B cell (primary cell): Measurements from ENCODE around the gene NFASC.

Experiments
- EZH2 ChIP-seq: IDR thresholded peaks from 2 replicates; pipeline ENCODE4 v1.6.1; 2012; ENCODE audit warnings: borderline replicate concordance, low read depth, mild to moderate bottlenecking, moderate library complexity, low read length; ENCODE audit not compliant: insufficient read depth, poor library complexity, severe bottlenecking
- TF ChIP-seq, protein P1 (sequence below): fragments of 200-600 bp; IDR thresholded peaks from one replicate; pipeline ENCODE4 v1.8.0; 2022; ENCODE audit warnings: antibody characterized with exemption, mild to moderate bottlenecking

GRCh38 chr1:204990059-204990664 lies 119.5 kb downstream of the NFASC start:
- TF ChIP-seq, protein P1, sequence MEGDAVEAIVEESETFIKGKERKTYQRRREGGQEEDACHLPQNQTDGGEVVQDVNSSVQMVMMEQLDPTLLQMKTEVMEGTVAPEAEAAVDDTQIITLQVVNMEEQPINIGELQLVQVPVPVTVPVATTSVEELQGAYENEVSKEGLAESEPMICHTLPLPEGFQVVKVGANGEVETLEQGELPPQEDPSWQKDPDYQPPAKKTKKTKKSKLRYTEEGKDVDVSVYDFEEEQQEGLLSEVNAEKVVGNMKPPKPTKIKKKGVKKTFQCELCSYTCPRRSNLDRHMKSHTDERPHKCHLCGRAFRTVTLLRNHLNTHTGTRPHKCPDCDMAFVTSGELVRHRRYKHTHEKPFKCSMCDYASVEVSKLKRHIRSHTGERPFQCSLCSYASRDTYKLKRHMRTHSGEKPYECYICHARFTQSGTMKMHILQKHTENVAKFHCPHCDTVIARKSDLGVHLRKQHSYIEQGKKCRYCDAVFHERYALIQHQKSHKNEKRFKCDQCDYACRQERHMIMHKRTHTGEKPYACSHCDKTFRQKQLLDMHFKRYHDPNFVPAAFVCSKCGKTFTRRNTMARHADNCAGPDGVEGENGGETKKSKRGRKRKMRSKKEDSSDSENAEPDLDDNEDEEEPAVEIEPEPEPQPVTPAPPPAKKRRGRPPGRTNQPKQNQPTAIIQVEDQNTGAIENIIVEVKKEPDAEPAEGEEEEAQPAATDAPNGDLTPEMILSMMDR: no peak
- no peak for TF ChIP-seq EZH2
